HK-2 (cell line): ENCODE data around the gene RHO.
"Not testable (repeated sequence)": the region's sequence is repeated elsewhere in the genome, so short reads cannot be mapped to it uniquely, and the experiment has no call there.

Experiments
- DNase-seq: peaks from one replicate; pipeline ENCODE4 v3.0.0-alpha.2; 2018; ENCODE audit not compliant: unreplicated experiment

RHO gene

GRCh38 chr3:129499604-129500333 lies 28.7 kb upstream of the RHO start:
- DNase-seq, result not testable (repeated sequence)

- no peak for DNase-seq
Observed at GRCh38 chr3:129500334-129500658, 28.1 kb upstream of the RHO start.

GRCh38 chr3:129501630-129502029 lies 26.8 kb upstream of the RHO start:
- DNase-seq, result no peak

GRCh38 chr3:129502641-129503408 lies 25.6 kb upstream of the RHO start:
- no peak for DNase-seq

- DNase-seq, result no peak
Observed at GRCh38 chr3:129503471-129504291, 24.8 kb upstream of the RHO start.

- DNase-seq, result no peak
Observed at GRCh38 chr3:129504471-129505100, 23.9 kb upstream of the RHO start.

GRCh38 chr3:129505341-129505740 lies 23.1 kb upstream of the RHO start:
- DNase-seq, result no peak

GRCh38 chr3:129506231-129506742 lies 22.2 kb upstream of the RHO start:
- DNase-seq, result no peak

GRCh38 chr3:129507181-129507831 lies 21.1 kb upstream of the RHO start:
- no peak for DNase-seq

GRCh38 chr3:129512595-129512994 lies 15.8 kb upstream of the RHO start:
- DNase-seq, result no peak

- DNase-seq, result no peak
Observed at GRCh38 chr3:129513705-129514104, 14.7 kb upstream of the RHO start.

- DNase-seq, result no peak
Observed at GRCh38 chr3:129514110-129514509, 14.3 kb upstream of the RHO start.

- DNase-seq, result no peak
Observed at GRCh38 chr3:129514563-129514962, 13.9 kb upstream of the RHO start.

- not testable (repeated sequence) for DNase-seq
Observed at GRCh38 chr3:129515108-129515820, 13.2 kb upstream of the RHO start.

GRCh38 chr3:129515821-129516432 lies 12.5 kb upstream of the RHO start:
- DNase-seq, result not testable (repeated sequence)

GRCh38 chr3:129517516-129517915 lies 10.9 kb upstream of the RHO start:
- DNase-seq, result no peak

- DNase-seq, result no peak
Observed at GRCh38 chr3:129518038-129518561, 10.3 kb upstream of the RHO start.

- no peak for DNase-seq
Observed at GRCh38 chr3:129518581-129518980, 9.9 kb upstream of the RHO start.

GRCh38 chr3:129519449-129519848 lies 9.0 kb upstream of the RHO start:
- no peak for DNase-seq
